Endothelial cell of umbilical vein (primary cell): Measurements from ENCODE around the gene RPS29. TPM values are rescaled to one million over a fixed set of nuclear protein-coding genes. Genes with fewer than 3 reads are reported as not detected.
A peak's percentile ranks its signal among the peaks of the same experiment; 100 is the strongest.

Experiments used
- BruUV-seq: library from RNA; stranded (reverse); fragments of 400-500 nt; replicated peaks from 2 replicates; lab custom pipeline; 2021; lab: Mats Ljungman, UMichigan
- CTCF ChIA-PET: fragments of 300-600, 350-600 bp; sonication (Branson Sonifier 250); formaldehyde crosslinking; loops from one replicate; lab custom pipeline; 2021; ENCODE audit warnings: antibody characterized with exemption, inconsistent platforms; lab: Charles Lee
- POLR2A ChIA-PET: fragments of 300-600, 350-600 bp; sonication (Branson Sonifier 250); formaldehyde crosslinking; loops from one replicate; lab custom pipeline; 2021; ENCODE audit warnings: antibody characterized with exemption, inconsistent platforms; lab: Charles Lee
- DNase-seq: peaks from one replicate; pipeline ENCODE4 v3.0.0-alpha.2; 2011; ENCODE audit warnings: low read depth, low spot score
- FAIRE-seq: peaks from 2 replicates; lab custom pipeline; 2011; peaks lifted over from hg19 to GRCh38; lab: Jason Lieb, UNC
- H2AFZ ChIP-seq: 2 replicates; pipeline ENCODE4 v1.6.0; 2012; ENCODE audit warnings: low read depth, low read length, control low read depth, inconsistent platforms
- H3K27ac ChIP-seq: 2 replicates; pipeline ENCODE4 v1.5.1; 2011; ENCODE audit warnings: low read depth, mild to moderate bottlenecking, control low read depth, low read length, moderate library complexity; ENCODE audit not compliant: insufficient read depth
- H3K27me3 ChIP-seq, 2 experiments: 2 replicates each; pipeline versions ENCODE4 v1.6.0 to v1.6.1; 2011; ENCODE audit warnings: low read length in 2 of 2, mixed read lengths in 1 of 2; ENCODE audit not compliant: control insufficient read depth in 2 of 2, insufficient read depth in 2 of 2
- H3K36me3 ChIP-seq, 2 experiments: 2 replicates in 1 of 2; 3 replicates in 1 of 2; pipeline ENCODE4 v1.5.1; 2011; ENCODE audit warnings: low read length in 2 of 2, mild to moderate bottlenecking in 1 of 2, moderate library complexity in 1 of 2; ENCODE audit not compliant: control insufficient read depth in 2 of 2, insufficient read depth in 2 of 2; ENCODE audit errors: extremely low read depth in 1 of 2
- H3K4me1 ChIP-seq: 3 replicates; pipeline ENCODE4 v1.5.1; 2011; ENCODE audit warnings: mild to moderate bottlenecking, low read length; ENCODE audit not compliant: control insufficient read depth, insufficient read depth; ENCODE audit errors: extremely low read depth
- H3K4me2 ChIP-seq: 2 replicates; pipeline ENCODE4 v1.6.1; 2011; ENCODE audit warnings: low read length, control low read depth, mixed read lengths; ENCODE audit not compliant: insufficient read depth
- H3K4me3 ChIP-seq, 3 experiments: fragments of 200-600 bp in 1 of 3; sonication (generic), shearing (Covaris generic) in 1 of 3; replicated peaks in 1 of 3; 2 replicates each; pipeline ENCODE4 v1.5.1; 2011 to 2016; ENCODE audit warnings: control low read depth in 3 of 3, low read length in 3 of 3, mild to moderate bottlenecking in 2 of 3, inconsistent platforms in 1 of 3, low read depth in 1 of 3, moderate library complexity in 1 of 3; ENCODE audit not compliant: insufficient read depth in 1 of 3
- H3K79me2 ChIP-seq: 2 replicates; pipeline ENCODE4 v1.6.0; 2012; ENCODE audit warnings: low read length, inconsistent platforms; ENCODE audit not compliant: control insufficient read depth, insufficient read depth
- H3K9ac ChIP-seq: replicated peaks from 2 replicates; pipeline ENCODE3; 2011; ENCODE audit warnings: low read length, control low read depth; ENCODE audit not compliant: insufficient read depth; ENCODE audit errors: extremely low read depth
- H3K9me1 ChIP-seq: replicated peaks from 3 replicates; pipeline ENCODE4 v1.6.0; 2011; ENCODE audit warnings: mild to moderate bottlenecking, low read length; ENCODE audit not compliant: control insufficient read depth, insufficient read depth; ENCODE audit errors: extremely low read depth
- H3K9me3 ChIP-seq: replicated peaks from 2 replicates; pipeline ENCODE4 v1.5.1; 2012; ENCODE audit warnings: low read length, inconsistent platforms; ENCODE audit not compliant: control insufficient read depth, insufficient read depth
- H4K20me1 ChIP-seq: replicated peaks from 2 replicates; pipeline ENCODE3; 2011; ENCODE audit warnings: mild to moderate bottlenecking, low read length; ENCODE audit not compliant: control insufficient read depth, insufficient read depth; ENCODE audit errors: extremely low read depth
- FOS ChIP-seq: IDR thresholded peaks from 2 replicates; pipeline ENCODE4 v1.6.1; 2011; ENCODE audit warnings: mild to moderate bottlenecking, low read length, moderate library complexity, borderline replicate concordance; ENCODE audit not compliant: insufficient read depth
- POLR2A ChIP-seq: IDR thresholded peaks from 2 replicates; pipeline ENCODE4 v1.6.1; 2012; ENCODE audit warnings: low read depth, mild to moderate bottlenecking, control low read depth, low read length
- dilution Hi-C: fragments of 300-500 bp; cut with MboI; formaldehyde crosslinking; loops from one replicate; pipeline ENCODE4 v1.15.0; 2019; ENCODE audit warnings: low sequenced_read_pairs; ENCODE audit not compliant: extremely low pct_ligation_motif_present
- intact Hi-C: fragments of 100-400 bp; cut with micrococcal nuclease; formaldehyde crosslinking; loops from one replicate; pipeline ENCODE4 v1.10.0; 2022
- polyA plus RNA-seq, 4 experiments: library from polyadenylated mRNA; depleted of rRNA in 3 of 4; stranded (reverse) in 3 of 4; unstranded in 1 of 4; fragments of >200 nt; gene quantifications; 2 replicates each; pipeline versions ENCODE4 v1.2.1 to v1.2.3, GENCODE V29; 2011 to 2012; ENCODE audit warnings: missing spikeins in 1 of 4
- total RNA-seq: library from RNA; stranded (reverse); gene quantifications from 2 replicates; pipeline ENCODE4 v1.2.3, GENCODE V29; 2021

The RPS29 gene
- total and polyA plus RNA-seq, 2 donors (not counting 3 experiments of a cell fraction or from before 2014, with no cell fraction given) = 1,408 to 14,040 TPM

GRCh38 chr14:49634547-49635334, 48.6 kb upstream of the RPS29 start, which contains the start of gene DNAAF2:
TSS of gene DNAAF2 (minus strand) at chr14:49635244. CDS start at chr14:49635149, 95 bp downstream.
- peaks cover 16% of the 10 kb centered on the region for H3K4me1 ChIP-seq
- peak within 1 kb of the TSS; percentile 88 for H3K9ac ChIP-seq
- CTCF ChIA-PET = interaction anchor here (0.6 to 3.7 kb wide), 23 partner anchors 8 to 232 kb away, joined by 3 to 80 read pairs (median 6); partner anchors contain the start of genes KLHDC2, LRR1, MGAT2 and NEMF
- POLR2A ChIA-PET = interaction anchor here (1.0 to 1.8 kb wide), 3 partner anchors 10 to 133 kb away, joined by 8 to 12 read pairs (median 12); partner anchors contain the start of genes KLHDC2, MGAT2 and RPL36AL
- intact Hi-C loops (loop anchor here (1.0 to 5.0 kb wide), 7 partner anchors 14 to 218 kb away; partner anchors contain the start of genes KLHDC1, KLHDC2, MGAT2 and NEMF), dilution Hi-C loops (no loop called here)
- no peaks in the 10 kb centered on the region for H3K9me3 ChIP-seq
- H3K4me2 ChIP-seq = peak within 1 kb of the TSS; percentile 97
- H3K27me3 ChIP-seq = no peaks in the 10 kb centered on the region
- peak within 1 kb of the TSS; percentile 53 for H2AFZ ChIP-seq
- H3K27ac ChIP-seq = peak within 1 kb of the TSS; percentile 90
- H3K9me1 ChIP-seq = no peaks in the 10 kb centered on the region
- FAIRE-seq = peak; percentile 8
- peaks cover 0 to 8% of the 10 kb centered on the region in 2 experiments for H3K36me3 ChIP-seq
- H3K4me3 ChIP-seq = peak within 1 kb of the TSS; percentile 5 to 98 (median 79)
- peaks cover 71% of the 10 kb centered on the region for H3K79me2 ChIP-seq
- TSS peak; percentile 6 for BruUV-seq
- peaks cover 2% of the 10 kb centered on the region for H4K20me1 ChIP-seq
- TF ChIP-seq FOS = no peak
- TF ChIP-seq POLR2A = peak; percentile 52
- DNase-seq = peak; percentile 80
